Left hindlimb (tissue), 1 donor: ENCODE results near the gene SLC2A6.
A peak's percentile ranks its signal among the peaks of the same experiment; 100 is the strongest.

Experiments
- DNase-seq: peaks from one replicate; pipeline ENCODE4 v3.0.0-alpha.2; 2018

SLC2A6 gene, protein sequence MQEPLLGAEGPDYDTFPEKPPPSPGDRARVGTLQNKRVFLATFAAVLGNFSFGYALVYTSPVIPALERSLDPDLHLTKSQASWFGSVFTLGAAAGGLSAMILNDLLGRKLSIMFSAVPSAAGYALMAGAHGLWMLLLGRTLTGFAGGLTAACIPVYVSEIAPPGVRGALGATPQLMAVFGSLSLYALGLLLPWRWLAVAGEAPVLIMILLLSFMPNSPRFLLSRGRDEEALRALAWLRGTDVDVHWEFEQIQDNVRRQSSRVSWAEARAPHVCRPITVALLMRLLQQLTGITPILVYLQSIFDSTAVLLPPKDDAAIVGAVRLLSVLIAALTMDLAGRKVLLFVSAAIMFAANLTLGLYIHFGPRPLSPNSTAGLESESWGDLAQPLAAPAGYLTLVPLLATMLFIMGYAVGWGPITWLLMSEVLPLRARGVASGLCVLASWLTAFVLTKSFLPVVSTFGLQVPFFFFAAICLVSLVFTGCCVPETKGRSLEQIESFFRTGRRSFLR

DNA sequence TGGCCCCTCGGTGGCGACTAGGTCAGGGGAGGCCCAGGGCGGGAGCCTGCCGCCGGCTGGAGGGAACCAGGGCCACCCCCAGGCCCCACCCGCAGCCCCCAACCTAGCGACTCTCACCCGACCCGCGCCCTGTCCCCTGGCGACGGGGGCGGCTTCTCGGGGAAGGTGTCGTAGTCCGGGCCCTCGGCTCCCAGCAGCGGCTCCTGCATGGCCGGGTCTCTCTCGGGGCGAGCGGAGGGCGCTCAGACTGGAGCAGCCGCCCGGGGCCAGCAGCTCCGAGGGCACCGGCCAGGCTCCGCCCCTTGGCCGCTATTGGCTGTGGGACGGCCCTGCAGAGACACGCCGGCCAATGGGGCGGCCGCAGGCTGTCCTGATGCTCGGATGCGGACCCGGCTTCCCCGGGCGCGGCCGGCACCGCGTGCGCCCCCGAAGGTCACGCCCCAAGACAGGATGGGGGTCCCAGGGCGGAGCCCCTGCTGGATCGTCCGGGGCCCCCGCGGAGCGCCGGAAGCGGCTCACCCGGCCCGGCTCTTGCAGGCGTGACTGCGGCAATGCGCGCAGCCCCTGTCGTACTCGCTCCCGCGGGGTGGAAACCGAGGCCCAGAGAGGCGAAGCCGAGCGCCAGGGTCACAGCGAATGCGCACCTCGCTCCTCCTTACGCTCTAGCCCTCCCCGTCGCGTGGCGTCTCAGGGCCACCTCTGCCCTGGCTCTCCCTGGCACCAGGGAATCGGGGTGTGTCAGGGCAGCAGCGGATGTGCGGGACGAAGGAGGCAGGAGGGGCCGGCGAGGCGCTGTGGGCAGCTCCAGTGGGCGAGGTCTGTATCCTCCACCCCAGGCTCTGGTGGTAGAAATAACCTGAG lies at the start of gene SLC2A6:
TSS of gene SLC2A6 (minus strand) at position 249 of the 861 bp plus-strand sequence. CDS start at position 209, 40 bp downstream.
- peak; percentile 83 for DNase-seq

DNA sequence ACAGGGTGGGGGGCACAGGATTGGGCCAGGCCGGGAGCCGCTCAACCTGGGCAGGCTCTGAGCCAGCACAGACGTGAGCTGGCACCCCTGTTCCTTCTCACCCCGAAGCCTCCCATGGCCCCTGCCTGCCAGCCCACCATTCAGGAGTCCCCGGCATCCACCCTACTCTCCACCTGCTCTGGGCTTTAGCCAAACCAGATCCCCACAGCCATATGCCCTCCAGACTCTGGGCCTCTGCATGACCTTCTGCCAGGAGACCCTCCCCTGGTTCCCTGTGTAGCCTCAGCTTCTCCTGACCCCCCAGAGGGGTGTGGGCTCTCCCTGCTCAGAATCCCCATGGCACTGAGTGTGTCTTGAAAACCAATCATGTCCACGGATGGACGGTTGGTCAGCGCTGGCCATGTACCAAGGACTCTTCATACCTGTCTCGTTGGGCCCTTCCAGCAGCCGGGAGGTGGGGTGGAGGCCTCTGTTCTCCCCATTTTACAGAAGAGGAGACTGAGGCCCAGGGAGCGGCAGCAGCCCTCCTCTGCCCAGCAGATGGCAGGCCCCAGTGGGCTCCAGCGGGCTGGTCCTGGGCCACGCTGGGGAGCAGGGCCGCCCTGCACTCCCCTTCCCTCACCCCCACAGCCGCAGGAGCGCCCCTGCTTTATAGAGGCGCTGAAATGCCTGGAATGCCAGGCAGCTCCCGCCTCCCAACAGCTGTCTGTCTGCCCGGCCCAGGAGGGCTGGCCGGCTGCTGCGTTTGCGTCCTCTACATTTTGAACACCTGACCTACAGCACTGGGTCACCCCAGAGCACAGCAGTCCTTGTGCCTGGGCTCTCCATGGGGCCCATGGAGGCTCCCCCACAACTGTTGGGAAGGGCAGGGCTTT lies 49.3 kb upstream of the SLC2A6 start:
- DNase-seq = no peak

- peak; percentile 86 for DNase-seq
These were observed 48.6 kb upstream of the SLC2A6 start for GRCh38 chr9:133527444-133527920.

DNA sequence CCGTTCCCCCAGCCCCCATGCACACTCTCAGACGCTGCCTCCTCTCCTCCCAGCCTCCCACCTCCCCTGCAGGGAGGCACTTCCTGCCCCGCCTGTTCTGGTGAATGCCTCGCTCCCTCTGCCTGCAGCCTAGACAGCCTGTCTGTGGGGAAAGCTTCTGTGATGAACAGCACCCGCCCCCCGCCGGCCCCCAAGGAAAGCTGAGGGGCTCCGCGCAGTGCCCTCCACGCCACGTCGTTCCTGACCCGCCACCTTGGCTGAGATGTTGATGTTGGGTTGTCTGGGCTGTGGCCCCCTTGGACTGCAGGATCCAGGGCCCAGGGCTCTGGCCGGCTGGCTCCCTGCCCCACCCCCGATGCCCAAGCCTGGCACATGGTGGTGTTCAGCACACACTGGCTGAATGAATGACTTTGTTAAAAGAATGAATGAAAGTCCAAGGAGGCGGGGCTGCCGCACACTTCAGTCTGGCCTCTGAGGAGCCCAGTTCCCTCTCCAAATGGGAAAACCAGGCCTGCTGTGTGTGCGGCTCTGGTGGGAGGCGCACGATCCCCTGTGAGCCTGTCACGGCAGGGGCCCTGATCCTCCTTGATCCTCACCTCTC lies 47.9 kb upstream of the SLC2A6 start:
- DNase-seq = no peak

- DNase-seq = no peak
These were observed 46.8 kb upstream of the SLC2A6 start for GRCh38 chr9:133525677-133526076.

DNA sequence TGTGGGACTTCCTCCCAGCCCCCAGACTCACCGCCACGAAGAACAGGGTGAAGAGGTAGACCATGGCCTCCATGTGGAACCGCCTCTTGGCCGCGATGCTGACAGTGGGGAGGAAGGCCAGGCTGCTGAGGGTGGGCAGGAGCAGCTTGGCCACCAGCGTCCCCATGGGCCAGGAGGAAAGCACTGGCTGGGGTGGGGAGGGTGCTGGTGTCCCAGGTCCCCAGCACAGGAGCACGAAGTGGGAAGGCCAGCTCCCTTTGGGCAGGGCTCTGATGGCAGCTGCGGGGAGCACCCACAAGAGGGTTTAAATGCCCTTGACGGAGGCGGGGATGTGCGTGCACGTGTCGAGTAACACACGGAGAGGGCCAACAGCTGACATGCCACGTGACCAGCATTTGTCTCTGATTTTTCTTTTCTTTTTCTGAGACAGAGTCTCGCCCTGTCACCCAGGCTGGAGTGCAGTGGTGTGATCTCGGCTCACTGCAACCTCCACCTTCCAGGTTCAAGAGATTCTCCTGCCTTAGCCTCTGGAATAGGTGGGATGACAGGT lies 45.9 kb upstream of the SLC2A6 start, which contains the start of gene MYMK:
TSS of gene MYMK (minus strand) at position 281 of the 550 bp plus-strand sequence. CDS start at position 166, 115 bp downstream.
- no peak for DNase-seq

- DNase-seq = no peak
These were observed 45.2 kb upstream of the SLC2A6 start for GRCh38 chr9:133524146-133524545.

DNA sequence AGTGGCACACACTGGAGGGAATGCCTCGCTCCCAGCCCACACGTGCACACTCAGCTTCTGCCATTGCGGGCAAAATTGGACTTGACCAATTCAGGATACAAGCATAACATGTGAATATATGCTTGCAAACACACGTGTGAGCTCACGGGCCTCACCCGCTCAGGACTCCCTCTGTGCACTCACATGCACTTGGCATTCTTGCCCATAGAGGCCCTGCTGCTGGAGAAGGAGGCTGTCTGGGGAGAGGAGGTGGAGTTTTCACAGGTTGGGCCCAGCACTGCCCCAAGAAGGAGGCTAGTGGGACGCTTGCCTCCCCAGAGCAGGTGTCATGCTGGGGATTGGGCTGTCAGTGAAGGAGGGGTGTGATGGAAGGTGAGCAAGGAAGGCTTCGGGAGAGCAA lies 44.2 kb upstream of the SLC2A6 start:
- DNase-seq = no peak

DNA sequence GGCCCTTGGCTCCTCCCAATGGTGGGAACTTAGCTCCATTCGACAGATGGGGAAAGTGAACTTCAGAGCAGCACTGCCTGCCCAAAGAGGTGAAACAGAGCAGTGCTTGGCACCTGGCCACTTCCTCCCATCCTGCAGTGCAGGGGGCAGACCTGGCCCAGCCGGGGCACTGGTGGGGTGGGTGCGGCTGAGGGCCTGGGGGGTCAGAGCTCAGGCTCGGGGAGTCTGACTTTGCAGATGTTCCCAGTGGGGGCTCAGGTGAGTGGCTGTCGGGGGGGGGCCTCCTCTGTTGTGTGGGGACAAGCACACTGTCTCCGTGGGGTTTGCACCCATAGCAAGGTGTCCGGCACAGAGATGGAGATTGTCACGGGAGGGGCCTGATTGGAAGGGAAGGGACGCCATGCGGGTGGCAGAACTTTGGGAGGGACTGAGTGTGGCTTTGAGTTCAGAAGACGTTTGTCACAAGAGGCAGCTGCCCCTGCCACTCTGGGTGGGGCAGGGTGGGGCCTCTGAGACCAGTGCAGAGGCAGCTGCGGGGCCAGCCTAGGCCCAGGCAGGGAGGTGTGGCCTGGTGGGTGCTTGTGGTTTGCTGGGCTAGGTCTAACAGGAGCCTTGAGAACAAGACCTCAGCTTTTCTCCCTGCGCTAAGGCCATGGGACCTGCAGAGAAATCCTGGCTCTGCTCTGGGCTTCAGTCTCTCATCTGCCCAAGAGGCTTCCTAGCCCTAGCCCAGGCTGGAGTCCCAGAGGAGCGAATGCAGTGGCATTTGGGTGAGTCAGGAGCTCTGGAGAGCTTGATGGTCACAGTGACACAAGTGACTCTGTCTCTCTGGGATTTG lies 43.4 kb upstream of the SLC2A6 start:
- peak; percentile 66 for DNase-seq

- DNase-seq = no peak
These were observed 42.5 kb upstream of the SLC2A6 start for GRCh38 chr9:133521122-133522072.

DNA sequence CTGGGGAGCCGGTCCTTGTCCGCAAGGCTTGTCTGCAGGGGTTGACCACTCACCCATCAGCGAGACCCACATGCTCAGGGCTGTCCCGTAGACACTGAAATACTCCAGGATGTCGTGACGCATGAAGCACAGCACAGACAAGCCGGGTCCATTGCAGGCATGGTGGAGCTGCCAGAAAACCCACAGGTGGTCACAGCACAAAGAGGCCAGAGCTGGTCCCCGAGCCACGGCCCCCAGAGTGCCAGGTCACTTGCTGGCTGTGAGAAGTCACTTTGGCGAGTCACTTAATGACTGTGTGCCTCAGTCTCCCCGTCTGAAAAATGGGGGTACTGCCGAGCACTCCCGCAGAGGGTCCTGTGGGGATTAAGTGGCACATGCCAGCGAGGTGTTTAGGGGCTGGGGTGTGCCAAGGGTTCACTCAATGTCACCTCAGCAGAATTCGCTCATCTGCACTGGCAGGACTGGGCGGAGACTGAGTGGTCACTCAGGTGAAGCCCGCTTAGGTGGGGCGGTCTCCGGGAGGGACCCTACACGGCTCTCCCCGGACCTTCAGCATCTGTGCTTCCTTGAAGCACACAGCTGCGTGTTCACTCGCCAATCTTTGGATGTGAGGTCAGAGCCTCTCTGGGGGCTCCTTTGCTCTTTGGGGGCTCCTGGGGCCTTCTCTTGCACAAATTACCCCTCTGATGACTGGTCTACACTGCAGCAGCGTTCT lies 41.4 kb upstream of the SLC2A6 start:
- no peak for DNase-seq

GRCh38 chr9:133519693-133520092 lies 40.8 kb upstream of the SLC2A6 start:
- DNase-seq = no peak

DNA sequence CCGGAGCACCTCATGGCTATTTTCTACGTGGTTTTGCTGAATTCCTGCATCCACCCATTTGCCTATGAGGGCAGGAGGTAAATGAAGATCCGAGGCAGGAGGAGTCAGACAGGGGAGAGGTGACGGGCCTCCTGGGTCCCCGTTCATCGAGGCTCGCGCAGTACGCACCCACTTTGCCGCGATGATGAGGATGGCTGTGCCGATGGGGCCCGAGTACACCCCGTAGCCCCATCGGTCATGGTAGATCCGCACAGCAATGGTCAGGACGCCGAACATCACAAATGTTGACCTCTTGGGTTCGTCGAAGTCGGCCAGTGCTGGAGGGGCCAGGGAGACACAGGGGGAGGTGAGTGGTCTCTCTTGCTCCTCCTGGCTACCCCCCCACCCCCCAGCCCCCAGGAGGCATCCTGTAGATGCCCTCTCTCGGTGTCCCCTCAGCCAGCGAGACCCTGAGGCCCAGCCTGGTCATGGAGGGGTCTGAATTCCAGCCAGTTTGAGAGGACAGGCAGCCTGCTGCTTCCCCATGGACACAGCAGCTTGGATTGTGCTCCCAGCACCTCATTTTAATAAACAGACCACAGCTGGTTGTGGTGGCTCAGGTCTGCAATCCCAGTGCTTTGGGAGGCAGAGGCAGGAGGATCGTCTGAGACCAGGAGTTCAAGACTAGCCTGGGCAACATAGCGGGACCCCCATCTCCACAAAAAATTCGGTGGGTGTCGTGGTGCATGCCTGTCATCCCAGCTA lies 40.0 kb upstream of the SLC2A6 start:
- DNase-seq = no peak

- DNase-seq = no peak
These were observed 39.3 kb upstream of the SLC2A6 start for GRCh38 chr9:133518200-133518599.

DNA sequence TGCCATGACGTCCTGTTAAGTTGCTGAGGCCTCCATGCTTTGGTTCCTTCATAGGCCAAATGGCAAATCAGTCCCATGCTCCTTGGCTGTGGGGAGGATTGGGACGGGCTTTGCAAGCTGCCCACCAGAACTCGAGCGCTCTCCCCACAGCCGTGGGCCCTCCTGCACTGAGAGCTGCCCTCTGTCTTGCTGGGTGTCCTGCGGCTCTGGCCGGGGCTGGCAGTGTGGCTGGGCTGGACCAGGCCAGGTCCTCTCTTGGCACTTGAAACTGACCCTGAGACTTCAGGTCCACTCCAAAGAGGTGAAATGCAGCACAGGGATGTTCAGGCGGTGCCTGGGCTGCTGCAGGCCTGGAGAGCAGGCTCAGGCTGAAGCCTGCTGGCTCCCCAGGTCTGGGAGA lies 38.8 kb upstream of the SLC2A6 start:
- no peak for DNase-seq

GRCh38 chr9:133516961-133517350 lies 38.1 kb upstream of the SLC2A6 start:
- DNase-seq = no peak

DNA sequence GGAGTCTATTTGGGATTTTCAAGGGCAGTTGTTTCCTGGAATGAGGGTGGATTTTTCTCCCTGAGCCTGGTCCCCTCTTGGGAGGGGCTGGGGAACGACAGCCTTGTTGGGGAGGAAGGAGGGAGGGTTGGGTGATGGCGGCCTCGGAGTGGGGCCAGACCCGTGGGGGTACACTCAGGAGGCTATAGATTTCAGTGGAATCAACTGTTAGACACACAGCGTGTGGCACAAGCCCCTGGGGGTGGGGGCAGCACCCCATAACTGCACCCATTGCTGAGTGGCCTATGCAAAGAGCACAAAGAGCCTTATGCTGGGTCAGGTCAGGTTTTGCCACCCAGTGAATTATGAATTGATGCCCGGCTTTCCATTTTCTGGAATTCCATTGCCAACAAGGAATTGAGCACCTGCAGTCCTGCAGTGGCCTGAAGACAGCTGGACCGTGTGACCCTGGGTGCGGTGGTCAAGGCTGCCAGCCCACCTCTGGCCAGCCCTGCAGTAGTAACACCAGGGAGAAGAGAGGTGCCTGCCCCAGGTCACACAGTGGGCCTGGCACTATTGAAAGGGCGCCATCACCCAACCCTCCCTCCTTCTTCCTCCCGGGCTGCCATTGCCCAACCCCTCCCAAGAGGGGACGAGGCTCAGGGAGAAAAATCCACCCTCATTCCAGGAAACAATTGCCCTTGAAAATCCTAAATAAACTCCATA lies 37.5 kb upstream of the SLC2A6 start:
- no peak for DNase-seq
